Mesenteric fat pad (tissue), 1 donor: ENCODE data around the gene OBSL1. TPM values are rescaled to one million over a fixed set of nuclear protein-coding genes. Genes with fewer than 3 reads are reported as not detected.

Experiments used
- microRNA-seq: library from miRNA; unstranded; fragments of <30 nt; microRNA quantifications from one replicate; pipeline ENCODE4 v1.2.0, GENCODE V29; 2020; ENCODE audit warnings: borderline number of aligned reads
- total RNA-seq: library from RNA; stranded (reverse); fragmentation: NEBNext Ultra II Directional; extraction: Animal tissue kit (Norgen Biotek cat#: 25700); gene quantifications from one replicate; pipeline ENCODE4 v1.2.1, GENCODE V29; 2021
- donor health status: DM: yes; HTN: yes; CAD: no.

The OBSL1 gene
- total RNA-seq, 1 donor from 2014 or later, result 61.5 TPM

Small RNA genes within 50 kb of the gene (microRNA-seq; reads per million reads assigned to microRNA genes)
- gene MIR3132, result not detected

Other genes starting within 250 kb of the OBSL1 start
- not detected for gene RESP18, start 238.8 kb downstream of the OBSL1 start, total RNA-seq
- gene DNPEP, start 183.6 kb downstream of the OBSL1 start, total RNA-seq, result 78.6 TPM
- 62.5 TPM for gene DES, start 153.2 kb downstream of the OBSL1 start, total RNA-seq
- gene SPEG, start 136.7 kb downstream of the OBSL1 start, total RNA-seq, result 4.7 TPM
- 32.4 TPM for gene GMPPA, start 72.6 kb downstream of the OBSL1 start, total RNA-seq
- gene ASIC4, start 57.1 kb downstream of the OBSL1 start, total RNA-seq, result not detected
- 24.1 TPM for gene CHPF, start 27.7 kb downstream of the OBSL1 start, total RNA-seq
- gene TMEM198, start 27.5 kb downstream of the OBSL1 start, total RNA-seq, result 2.6 TPM
- 0.45 TPM for gene INHA, start 771 bp upstream of the OBSL1 start, total RNA-seq
- 17.1 TPM for gene STK11IP, start 26.3 kb upstream of the OBSL1 start, total RNA-seq
- gene SLC4A3, start 56.1 kb upstream of the OBSL1 start, total RNA-seq, result 6.7 TPM